NK-92 treated with Interleukin-12 subunit alpha and Interleukin-12 subunit beta, amount 100 ng/mL, for 24 hours (cell line): ENCODE data around the gene TYROBP.
"Not testable (repeated sequence)": the region's sequence is repeated elsewhere in the genome, so short reads cannot be mapped to it uniquely, and the experiment has no call there.

Experiments
- DNase-seq: peaks from one replicate; lab custom pipeline; 2025; lab: John Stamatoyannopoulos, UW

Gene TYROBP

DNA sequence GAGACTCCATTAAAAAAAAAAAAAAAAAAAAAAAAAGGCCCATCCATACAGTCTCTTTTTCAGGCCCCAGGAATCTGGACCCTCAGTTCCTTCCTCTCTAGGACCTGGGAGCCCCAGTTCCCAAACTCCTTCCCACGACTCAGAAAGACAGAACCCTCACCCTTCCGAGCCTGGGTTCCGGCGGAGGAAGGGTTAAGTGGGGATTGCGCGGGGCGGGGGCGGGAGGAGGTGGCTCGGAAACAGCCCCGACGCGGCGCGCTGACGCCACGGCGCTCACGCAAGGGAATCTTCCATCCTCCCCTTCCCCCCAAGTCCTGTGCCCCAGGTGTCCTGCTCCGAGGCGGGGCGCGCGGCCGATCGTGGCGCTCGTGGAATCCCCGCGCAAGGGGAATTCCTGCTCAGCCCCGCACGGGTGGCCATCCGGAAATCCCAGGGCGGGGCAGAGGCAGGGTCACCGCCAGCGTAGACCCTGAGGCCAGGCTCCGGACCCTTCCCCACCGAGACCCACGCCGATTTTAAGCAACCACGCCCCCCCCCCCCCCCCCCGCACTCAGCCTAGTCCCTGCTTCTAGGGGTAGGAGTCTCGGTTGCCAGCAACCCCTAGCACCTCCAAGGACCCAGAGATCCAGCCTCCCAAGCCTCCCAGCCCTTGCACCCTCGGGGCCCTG, 8.4 kb downstream of the TYROBP start:
- DNase-seq: peak; percentile 77

DNA sequence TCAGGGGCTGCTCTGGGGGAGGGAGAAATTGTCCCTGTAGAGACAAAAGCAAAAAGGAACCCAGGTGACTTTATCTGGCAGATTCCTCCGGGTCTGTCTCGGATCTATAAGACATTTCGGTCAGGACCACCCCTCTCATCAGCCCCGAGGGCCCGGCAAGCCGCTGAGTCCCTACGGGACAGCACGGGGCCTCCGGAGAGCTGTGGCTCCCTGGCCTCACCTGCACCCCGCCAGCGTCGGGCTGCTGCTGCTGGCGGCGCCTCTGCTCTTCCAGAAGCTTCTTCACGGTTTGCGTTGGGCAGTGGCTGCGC, 9.6 kb downstream of the TYROBP start:
- DNase-seq: no peak

DNA sequence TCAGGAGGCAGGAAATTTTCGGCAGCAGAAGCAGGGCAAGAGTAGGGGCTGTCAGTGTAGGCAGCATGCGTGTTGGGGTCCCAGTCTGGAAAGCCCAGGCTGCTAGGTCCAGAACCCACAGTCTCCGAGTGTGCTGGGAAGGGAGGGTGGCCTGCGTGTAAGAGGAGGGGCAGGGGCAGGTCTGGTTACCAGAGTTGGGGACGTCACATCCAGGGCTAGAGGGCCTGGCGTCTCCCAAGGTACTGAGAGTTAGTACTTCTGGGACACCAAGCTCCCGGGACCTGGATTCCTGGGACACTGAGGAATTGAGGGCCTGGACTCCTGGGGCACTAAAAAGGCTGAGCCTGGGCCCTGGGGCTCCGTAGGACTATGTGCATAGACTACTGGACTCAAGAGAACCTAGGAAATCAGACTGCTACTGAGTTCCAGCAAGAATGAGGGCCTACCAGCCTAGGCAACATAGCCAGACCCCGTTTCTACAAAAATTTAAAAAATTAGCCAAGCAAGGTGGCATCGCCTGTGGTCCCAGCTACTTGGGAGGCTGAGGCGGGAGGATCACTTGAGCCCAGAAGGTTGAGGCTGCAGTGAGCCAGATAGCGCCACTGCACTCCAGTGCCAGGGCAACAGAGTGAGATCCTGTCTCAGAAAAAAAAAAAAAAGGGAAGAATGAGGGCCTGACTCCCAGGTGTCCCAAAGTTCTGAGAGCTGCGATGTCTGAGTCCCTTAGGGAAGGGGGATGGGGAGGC, 10.2 kb downstream of the TYROBP start:
- no peak for DNase-seq

DNA sequence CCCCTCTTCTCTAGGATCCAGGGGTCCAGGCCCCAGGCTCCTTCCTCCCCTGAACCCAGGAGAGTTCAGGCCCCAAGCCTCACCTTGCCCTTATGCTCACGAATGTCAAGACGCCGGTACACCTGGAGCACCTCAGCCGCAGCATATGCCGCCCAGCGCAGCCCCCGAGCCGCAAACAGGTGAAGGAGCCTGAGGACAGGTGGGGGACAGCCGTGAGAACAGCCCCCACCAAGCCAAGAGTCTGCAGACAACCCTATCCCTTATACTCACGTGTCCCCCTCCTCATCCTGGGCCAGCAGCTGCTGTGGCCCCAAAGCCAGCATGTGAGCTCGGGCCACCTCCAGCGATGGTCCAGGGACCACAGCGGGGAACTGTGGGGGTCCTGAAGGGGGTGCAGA, 11.5 kb downstream of the TYROBP start:
- no peak for DNase-seq

DNA sequence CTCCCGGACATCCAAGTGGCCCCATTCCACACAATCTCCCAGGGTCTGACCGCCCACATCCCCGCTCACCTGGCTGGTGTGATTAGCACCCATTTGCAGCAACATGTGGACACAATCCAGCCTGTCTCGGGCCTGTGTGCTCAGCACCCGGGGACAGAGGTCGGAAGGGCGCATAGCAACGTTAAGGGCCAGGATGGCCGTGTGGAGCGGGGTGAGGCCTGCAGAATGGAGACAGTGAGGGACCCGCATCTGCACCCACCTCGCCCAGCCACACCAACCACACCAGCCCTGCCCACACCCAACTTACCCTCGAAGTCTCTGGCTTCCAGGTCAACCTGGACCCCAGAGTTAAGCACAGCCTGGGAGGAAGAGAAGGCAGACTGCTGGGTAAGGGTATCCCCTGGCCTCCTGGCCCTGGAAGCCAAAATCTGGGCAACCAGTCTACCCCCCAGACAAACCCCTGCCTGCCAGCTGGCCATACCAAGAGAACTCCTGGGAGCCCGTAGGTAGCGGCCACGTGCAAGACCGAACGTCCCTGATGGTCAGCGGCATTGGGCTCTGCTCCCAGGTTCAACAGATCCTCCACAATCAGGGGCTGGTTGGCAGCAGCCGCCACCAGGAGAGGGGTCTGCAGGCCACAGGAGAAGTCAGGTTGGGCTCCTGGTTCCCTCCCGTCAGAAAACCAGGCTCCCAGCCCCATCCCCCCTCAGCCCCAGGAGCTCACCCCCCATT, 12.0 kb downstream of the TYROBP start:
- no peak for DNase-seq

DNA sequence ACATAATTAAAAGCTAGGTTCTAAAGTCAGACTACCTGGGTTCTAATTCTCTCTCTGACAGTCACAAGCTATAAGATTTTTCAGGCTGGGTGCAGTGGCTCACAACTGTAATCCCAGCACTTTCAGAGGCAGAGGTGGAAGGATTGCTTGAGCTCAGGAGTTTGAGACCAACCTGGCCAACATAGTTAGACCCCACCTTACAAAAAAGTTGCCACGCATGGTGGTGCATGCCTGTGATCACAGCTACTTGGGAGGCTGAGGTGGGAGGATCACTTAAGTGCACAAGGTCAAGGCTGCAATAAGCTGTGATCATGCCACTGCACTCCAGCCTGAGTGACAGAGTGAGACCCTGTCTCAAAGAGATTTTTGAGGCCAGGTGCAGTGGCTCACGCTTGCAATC, 13.8 kb downstream of the TYROBP start:
- no peak for DNase-seq

DNA sequence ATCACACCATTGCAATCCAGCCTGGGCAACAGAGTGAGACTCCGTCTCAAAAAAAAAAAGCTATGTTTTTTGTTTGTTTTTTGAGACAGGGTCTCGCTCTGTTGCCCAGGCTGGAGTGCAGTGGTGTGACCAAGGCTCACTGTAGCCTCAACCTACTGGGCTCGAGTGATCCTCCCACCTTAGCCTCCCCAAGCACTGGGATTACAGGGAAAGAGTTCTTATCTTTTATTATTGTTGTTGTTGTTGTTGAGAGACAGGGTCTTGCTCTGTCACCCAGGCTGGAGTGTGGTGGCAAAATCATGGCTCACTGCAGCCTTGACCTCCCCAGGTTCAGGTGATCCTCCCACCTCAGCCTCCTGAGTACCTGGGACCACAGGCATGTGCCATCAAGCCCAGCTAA, 16.3 kb downstream of the TYROBP start:
- DNase-seq: not testable (repeated sequence)

DNA sequence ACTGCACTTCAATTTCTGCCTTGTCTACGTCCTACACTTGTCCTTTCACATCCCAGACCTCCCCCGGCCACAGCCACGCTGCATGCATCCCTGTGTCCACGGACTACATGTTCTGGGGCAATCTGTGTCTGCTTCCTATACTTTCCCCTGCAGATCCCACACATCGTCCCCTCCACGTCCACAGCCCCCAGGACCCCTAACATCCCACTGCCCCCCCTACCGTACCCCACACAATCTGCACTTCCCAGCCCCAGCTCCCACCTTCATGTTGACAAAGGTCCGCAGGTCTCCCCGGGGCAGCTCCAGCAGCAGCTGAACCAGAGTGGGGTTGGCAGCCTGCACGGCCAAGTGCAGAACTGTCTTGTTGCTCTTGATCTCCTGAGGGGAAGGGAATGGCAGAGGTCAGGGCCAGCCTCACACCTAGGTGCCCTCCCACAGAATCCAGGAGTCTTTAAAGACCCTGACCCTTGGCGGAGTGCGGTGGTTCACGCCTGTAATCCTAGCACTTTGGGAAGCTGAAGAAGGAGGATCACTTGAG, 17.9 kb downstream of the TYROBP start:
- no peak for DNase-seq

DNA sequence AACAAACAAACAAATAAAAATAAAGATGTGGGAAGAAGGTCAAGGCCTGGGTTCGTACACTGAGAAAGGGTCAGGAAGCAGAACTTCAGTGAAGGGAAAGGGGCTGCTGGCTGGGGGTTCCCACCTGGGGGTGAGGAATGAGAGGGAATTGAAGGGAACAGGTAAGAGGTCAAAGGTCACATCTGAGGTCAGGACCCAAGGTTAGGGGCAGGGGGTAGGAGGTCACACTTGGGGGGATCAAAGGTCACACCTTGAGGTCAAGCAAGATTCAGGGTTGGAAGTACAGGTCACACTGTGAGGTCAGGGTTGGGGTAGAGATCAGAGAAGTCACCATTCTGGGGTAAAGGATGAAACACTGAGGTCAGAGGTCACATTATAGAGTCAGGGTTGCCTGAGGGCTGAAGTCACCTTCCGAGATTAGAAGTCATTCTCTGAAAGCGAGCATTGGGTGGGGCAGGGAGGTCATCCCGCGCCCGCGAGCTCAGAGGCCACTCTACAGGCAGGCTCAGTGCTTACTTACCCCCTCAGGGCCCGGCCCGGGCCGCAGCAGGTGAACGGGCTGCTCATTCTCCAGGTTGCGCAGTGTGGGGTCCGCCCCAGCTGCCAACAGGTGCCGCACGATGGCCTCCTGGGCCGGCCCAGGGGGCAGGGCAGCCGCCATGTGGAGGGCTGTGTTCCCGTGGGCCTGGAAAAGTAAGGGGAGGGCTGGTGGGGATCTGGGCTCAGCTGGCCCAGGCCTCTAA, 18.6 kb downstream of the TYROBP start:
- DNase-seq: no peak

DNA sequence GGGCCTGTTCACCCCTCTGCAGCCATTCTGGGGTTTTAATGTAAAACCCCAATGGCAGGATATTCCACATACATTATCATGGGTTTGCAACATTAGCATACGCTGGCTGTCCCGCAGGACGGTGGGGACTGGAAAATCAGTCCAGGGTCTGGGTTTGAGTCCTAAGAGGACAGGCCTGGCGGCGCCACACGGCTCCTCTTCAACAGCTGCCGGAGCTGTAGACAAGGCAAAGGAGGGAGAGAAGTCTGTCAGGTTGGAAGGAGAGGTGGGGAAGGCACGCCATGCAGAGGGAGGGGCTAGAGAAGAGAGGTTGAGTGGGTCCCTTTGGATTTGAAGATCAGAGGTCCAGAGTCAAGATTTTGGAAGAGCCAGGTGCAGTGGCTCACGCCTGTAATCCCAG, 19.7 kb downstream of the TYROBP start:
- DNase-seq: no peak

DNA sequence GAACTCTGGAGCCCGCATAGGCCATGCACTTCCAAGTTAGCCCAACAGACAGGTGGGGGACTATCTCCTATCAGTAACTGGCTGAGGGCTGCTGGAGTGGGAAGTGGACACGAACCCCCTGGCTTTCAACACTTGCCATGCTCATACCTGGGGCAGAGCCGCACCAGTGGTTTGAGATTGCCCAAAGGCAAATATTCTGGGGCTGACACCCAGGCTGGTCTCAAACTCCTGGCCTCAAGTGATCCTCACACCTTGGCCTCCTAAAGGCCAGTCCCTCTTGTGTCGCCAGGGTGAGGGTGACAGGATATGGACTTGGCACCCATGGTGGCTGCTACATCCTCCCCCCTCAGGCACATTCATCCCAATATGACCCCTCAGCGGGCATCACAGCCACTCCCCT, 20.9 kb downstream of the TYROBP start:
- DNase-seq: no peak

DNA sequence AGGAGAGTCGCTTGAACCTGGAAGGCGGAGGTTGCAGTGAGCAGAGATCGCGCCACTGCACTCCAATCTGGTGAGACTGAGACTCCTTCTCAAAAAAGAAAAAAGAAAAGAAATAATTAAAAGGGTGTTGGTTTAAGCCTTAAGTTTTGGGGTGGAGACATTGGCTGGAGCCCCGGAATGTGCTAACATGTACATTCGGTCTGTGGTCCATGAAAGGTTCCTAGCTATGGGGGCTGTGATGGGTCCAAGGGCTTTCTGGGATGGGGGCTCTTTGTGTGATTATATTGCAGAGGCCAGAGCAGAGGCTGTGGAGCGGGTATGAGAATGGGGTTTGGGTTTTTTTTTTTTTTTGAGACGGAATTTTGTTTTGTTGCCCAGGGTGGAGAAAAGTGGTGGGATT, 22.2 kb downstream of the TYROBP start:
- DNase-seq: no peak

DNA sequence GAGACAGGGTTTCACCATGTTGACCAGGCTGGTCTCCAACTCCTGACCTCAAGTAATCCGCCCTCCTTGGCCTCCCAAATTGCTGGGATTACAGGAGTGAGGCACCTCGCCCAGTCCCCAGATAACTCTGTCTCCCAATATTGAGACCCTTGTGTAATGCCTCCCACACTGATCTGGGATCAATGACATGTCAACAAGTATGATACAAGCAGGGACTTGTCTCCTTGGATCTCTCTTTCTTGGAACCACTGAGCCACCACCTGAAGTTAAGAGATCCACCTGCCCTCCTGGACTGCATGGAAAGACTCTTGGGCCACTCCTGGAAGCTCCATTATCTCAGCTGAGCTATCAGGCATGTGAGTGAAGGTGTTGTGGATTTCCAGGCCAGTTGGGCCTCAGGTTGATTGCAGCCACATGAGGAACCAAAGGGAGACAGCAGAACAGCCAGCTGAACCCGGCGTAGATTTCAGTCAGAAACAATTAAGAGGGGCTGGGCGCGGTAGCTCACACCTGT, 22.8 kb downstream of the TYROBP start:
- DNase-seq: no peak

DNA sequence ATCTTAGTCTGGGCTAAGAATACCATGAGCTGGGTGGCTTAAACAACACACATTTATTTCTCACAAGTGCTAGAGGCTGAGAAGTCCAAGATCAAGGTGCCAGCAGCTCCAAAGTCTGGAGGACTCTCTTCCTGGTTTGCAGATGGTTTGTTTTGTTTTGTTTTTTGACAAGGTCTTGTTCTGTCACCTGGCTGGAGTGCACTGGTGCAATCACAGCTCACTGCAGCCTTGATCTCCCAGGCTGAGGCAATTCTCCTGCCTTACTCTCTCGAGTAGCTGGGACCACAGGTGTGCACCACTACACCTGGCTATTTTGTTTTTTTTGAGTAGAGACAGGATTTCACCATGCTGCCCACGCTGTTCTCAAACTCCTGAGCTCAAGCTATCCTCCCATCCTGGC, 24.2 kb downstream of the TYROBP start:
- no peak for DNase-seq

DNA sequence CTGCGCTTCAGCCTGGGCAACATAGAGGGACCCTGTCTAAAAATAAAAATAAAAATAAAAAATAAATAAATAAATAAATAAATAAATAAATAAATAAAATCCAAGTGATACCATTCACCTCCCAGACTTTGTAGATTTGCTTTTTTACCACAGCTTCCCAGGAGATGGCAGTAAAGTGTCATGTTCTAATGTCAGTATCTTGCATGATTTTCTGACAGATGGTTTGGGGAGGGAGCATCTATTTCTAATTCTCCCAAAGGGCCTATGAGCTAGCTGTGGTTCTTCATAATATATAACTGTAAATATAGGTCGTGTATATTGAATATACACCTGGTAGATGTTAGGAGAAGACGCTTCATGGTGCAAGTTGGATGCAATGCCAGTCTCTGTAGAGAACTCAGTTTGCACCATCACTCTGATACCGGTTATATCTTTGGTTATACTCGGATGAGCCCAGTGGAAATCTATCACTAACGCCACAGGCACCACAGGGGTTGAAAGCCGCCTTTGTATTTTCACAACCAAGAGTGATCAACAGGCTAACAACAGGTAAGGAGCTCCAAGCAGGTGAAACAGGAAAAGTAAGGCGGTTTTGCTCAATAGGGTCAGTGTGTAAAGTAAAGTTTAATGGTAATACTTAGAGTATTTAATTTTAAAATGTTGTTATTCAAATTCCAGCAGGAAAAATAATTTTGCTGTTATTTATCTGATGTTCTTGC, 25.8 kb downstream of the TYROBP start:
- DNase-seq: no peak

DNA sequence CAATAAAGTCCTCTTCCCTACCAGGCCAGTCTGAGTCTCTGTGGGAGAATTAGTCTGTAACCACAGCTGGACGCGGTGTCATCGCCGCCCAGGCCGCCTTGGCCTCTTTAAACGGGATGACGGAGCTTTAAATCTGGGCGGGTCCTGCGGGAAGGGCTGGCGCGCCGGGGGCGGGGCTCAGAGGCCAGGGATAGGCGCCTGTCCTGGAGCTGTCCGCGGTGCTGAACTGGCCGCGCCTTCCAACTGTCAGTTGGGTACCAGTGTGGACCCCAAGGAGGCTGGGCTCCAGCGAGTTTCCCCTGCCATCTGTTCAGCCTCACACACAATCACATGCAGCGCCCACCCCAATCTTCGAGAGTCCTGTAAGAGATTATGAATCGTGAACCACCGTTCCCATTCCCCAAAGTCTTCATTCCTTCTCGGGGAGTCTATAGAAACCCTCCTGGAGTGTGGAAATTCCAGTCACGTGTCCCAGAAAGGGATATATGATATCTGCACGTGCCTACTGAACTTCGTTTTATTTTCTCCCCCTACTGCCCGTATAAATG, 28.3 kb downstream of the TYROBP start:
- DNase-seq: no peak

DNA sequence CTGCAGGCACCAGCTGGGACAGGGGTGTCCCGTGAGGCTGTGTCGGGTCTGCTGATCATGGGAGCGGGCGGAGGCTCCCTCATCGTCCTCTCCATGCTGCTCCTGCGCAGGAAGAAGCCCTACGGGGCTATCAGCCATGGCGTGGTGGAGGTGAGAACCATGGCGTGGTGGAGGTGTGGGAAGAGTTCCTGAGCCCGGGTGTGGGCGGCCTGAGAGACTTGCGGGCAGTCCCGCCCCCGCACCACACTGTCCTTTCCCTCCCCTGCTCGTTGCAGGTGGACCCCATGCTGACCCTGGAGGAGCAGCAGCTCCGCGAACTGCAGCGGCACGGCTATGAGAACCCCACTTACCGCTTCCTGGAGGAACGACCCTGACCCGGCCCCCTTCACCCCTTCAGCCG, 29.0 kb downstream of the TYROBP start:
- DNase-seq: no peak

DNA sequence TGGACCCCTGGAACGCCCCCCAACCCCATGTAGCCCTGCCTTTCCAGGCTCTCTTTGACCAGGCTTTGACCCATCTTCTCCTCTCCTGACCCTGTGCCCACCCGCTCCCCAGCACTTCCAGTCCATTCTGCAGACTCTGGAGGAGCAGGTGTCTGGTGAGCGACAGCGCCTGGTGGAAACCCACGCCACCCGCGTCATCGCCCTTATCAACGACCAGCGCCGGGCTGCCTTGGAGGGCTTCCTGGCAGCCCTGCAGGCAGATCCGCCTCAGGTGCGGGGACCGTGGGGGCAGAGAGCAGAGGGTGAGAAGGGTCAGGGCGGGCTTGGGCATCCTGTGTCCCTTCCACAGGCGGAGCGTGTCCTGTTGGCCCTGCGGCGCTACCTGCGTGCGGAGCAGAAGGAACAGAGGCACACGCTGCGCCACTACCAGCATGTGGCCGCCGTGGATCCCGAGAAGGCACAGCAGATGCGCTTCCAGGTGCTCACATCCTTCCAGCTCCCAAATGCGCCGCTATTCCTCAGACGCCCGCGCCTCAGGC, 33.6 kb downstream of the TYROBP start:
- no peak for DNase-seq

DNA sequence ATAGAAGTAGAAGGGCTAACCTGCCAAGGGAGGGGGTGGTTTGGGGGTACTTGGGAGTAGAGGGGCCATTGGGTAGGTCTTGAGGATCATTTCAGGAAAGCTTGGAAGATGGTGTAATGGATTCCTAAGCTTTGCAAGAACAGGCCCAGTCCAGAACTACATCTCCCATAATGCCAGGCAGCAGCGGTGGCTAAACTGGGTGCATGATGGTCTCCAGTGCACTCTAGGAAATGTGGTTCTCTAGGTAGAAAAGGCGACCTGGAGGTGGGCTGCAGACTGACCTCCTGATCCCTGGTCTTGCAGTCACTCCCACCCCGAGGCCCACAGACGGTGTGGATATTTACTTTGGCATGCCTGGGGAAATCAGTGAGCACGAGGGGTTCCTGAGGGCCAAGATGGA, 35.9 kb downstream of the TYROBP start:
- no peak for DNase-seq

DNA sequence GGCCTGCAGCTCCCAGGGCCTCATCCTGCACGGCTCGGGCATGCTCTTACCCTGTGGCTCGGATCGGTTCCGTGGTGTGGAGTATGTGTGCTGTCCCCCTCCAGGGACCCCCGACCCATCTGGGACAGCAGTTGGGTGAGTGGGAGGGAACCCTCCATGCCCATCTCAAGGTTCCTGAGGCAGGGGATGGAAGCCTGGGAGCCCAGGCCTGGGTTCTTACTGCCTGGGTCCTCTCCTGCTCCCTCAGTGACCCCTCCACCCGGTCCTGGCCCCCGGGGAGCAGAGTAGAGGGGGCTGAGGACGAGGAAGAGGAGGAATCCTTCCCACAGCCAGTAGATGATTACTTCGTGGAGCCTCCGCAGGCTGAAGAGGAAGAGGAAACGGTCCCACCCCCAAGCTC, 36.5 kb downstream of the TYROBP start:
- DNase-seq: no peak

DNA sequence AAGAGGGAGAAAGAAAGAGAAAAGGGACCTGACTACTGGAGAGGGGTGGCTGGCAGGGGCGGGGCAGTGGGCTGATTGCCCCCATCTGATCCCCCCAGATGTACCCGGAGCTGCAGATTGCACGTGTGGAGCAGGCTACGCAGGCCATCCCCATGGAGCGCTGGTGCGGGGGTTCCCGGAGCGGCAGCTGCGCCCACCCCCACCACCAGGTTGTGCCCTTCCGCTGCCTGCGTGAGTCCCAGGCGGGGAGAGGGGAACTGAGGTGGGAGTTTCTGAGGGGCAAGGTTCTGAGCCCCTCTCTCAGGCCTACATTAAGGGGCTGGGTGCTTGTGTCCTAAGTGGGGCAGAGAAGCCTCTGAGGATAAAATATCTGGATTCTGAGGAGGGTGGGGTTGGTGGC, 37.3 kb downstream of the TYROBP start:
- no peak for DNase-seq
